KG1 (cell line): Measurements from ENCODE around the gene PCDHB12.
"Not testable (repeated sequence)": the region's sequence is repeated elsewhere in the genome, so short reads cannot be mapped to it uniquely, and the experiment has no call there.

Experiments used
- DNase-seq: peaks from one replicate; lab custom pipeline; 2025; lab: John Stamatoyannopoulos, UW

Gene PCDHB12

DNA sequence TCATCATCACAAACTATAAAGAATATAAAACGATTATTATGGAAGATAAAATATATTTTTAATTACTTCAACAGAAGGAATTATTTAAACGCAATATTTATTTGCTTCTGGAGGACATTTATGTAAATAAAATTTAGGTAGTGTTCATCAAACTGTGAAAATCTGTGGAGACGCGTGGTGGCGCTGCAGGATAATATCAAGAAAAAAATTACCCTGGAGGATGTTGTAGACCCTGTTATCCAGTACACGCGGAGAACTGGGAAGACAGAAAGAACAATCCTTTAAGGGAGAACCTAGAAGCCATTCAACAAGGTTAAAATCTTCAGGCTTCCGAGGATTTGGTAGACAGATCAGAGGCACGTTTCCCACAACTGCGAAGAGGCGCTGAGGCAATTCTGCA is at the start of gene PCDHB12:
Gene PCDHB12 (plus strand): TSS at position 242 of the 400 bp plus-strand sequence. CDS start 189 bp downstream, outside the sequence.
- no peak for DNase-seq

DNA sequence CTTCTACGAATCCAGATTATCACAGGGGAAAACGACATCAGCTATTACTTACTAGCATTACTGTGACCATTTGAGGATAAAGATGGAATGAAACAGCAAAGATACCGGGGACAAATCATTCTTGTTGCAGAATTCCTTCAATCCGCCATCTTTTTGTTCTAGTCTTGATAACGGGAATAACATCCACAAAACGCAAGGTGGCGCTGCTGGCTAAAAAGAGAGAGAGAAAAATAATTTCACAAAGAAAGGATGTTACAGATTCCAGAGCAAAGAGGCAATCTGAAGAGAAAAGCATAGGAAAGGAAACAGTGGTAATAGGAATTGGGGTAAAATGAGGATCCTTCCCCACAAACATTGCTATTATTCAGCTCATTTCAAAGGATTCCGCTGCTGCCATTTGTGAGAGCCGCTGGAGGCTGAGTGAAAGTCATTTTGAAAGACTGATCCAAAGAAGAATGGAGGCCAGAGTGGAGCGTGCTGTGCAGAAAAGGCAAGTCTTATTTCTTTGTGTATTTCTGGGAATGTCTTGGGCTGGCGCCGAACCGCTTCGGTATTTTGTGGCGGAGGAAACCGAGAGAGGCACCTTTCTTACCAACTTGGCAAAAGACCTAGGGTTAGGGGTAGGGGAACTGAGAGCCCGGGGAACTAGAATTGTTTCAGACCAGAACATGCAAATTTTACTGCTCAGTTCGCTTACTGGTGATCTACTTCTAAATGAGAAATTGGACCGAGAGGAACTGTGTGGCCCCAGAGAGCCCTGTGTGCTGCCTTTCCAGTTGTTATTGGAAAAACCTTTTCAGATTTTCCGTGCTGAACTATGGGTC is 35.9 kb upstream of the PCDHB12 start, which contains the start of gene PCDHB7:
Gene PCDHB7 (plus strand): TSS at position 264 of the 824 bp plus-strand sequence. CDS start 192 bp downstream, at position 456.
- no peak for DNase-seq

DNA sequence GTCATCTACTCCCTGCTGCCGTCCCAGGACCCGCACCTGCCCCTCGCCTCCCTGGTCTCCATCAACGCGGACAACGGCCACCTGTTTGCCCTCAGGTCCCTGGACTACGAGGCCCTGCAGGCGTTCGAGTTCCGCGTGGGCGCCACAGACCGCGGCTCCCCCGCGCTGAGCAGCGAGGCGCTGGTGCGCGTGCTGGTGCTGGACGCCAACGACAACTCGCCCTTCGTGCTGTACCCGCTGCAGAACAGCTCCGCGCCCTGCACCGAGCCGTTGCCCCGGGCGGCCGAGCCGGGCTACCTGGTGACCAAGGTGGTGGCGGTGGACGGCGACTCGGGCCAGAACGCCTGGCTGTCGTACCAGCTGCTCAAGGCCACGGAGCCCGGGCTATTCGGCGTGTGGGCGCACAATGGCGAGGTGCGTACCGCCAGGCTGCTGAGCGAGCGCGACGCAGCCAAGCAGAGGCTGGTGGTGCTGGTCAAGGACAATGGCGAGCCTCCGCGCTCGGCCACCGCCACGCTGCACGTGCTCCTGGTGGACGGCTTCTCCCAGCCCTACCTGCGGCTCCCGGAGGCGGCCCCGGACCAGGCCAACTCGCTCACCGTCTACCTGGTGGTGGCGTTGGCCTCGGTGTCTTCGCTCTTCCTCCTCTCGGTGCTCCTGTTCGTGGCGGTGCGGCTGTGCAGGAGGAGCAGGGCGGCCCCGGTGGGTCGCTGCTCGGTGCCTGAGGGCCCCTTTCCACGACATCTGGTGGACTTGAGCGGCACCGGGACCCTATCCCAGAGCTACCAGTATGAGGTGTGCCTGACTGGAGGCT is 34.0 kb upstream of the PCDHB12 start:
- DNase-seq, result not testable (repeated sequence)

DNA sequence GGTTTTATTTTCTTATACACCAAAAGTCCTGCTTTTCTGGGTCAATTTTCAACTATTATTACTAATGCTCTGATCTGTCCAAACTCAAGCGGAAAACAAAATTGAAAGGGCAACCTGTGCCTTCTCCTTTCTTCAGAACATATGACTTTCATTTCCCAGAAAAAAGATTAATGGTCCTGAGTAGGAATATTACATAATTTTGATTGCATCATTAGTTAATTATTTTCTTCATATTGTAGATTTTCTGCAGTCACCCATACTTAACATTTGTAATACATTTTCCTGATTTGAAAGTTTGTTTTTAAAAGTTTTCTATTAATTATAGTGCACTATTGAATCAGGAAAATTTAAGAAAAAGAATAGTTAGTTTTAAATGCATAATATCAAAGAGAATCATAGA is 32.6 kb upstream of the PCDHB12 start:
- no peak for DNase-seq

DNA sequence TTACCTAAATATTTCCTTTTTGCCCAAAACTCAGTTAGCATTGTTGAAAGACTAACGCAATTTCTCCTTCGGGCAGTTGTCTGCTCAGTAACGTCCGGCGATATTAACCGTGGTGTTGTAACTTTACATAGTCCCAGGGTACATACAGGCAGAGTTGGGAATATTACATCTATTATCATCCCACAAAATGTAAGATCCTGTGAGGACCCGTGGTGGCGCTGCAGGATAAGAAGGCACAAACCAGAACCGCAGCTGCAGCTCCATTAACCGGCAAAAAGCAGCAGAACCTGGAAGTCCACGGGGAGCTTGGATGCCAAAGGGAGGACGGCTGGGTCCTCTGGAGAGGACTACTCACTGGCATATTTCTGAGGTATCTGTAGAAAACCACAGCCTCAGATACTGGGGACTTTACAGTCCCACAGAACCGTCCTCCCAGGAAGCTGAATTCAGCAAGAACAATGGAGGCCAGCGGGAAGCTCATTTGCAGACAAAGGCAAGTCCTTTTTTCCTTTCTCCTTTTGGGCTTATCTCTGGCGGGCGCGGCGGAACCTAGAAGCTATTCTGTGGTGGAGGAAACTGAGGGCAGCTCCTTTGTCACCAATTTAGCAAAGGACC is 30.8 kb upstream of the PCDHB12 start, which contains the start of gene PCDHB8:
Gene PCDHB8 (plus strand): TSS at position 214 of the 615 bp plus-strand sequence. CDS start 245 bp downstream, at position 459.
- DNase-seq, result not testable (repeated sequence)

DNA sequence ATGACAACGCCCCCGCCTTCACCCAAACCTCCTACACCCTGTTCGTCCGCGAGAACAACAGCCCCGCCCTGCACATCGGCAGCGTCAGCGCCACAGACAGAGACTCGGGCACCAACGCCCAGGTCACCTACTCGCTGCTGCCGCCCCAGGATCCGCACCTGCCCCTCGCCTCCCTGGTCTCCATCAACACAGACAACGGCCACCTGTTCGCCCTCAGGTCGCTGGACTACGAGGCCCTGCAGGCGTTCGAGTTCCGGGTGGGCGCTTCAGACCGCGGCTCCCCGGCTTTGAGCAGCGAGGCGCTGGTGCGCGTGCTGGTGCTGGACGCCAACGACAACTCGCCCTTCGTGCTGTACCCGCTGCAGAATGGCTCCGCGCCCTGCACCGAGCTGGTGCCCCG is 29.1 kb upstream of the PCDHB12 start:
- not testable (repeated sequence) for DNase-seq

DNA sequence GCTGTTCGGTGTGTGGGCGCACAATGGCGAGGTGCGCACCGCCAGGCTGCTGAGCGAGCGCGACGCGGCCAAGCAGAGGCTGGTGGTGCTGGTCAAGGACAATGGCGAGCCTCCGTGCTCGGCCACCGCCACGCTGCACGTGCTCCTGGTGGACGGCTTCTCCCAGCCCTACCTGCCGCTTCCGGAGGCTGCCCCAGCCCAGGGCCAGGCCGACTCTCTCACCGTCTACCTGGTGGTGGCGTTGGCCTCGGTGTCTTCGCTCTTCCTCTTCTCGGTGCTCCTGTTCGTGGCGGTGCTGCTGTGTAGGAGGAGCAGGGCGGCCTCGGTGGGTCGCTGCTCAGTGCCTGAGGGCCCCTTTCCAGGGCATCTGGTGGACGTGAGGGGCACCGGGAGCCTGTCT is 28.6 kb upstream of the PCDHB12 start:
- not testable (repeated sequence) for DNase-seq

DNA sequence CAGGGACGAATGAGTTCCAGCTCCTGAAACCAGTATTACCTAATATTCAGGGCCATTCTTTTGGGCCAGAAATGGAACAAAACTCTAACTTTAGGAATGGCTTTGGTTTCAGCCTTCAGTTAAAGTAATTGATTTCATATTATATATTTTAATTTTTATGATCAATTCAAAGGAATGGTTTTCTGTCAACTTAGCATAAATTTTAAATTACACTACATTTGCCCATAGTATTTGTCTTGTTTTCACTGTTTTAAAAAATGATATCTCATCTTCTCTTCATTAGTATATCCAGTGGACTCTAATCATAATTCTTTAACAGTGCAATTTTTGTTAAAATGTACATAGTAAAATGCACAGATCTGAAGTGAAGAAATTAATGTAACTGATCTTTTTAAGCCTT is 28.2 kb upstream of the PCDHB12 start:
- no peak for DNase-seq

DNA sequence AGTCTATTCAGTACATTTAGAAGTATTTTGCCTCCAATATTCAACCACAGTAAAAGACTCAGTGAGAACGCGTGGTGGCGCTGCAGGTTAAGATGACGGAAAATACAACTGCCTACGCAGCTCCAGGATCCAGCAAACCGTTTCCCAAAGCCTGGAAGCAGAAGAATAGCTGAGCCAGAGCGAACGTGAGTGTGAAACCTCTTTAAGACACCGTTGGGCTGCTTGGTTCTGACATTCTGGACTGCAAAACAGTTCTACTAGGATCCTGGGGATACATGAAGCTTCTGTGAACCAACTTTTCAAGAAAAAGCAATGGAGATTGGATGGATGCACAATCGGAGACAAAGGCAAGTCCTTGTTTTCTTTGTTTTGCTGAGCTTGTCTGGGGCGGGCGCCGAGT is 26.3 kb upstream of the PCDHB12 start, which contains the start of gene PCDHB16:
Gene PCDHB16 (plus strand): TSS at position 140 of the 400 bp plus-strand sequence. CDS start 173 bp downstream, at position 313.
- no peak for DNase-seq

DNA sequence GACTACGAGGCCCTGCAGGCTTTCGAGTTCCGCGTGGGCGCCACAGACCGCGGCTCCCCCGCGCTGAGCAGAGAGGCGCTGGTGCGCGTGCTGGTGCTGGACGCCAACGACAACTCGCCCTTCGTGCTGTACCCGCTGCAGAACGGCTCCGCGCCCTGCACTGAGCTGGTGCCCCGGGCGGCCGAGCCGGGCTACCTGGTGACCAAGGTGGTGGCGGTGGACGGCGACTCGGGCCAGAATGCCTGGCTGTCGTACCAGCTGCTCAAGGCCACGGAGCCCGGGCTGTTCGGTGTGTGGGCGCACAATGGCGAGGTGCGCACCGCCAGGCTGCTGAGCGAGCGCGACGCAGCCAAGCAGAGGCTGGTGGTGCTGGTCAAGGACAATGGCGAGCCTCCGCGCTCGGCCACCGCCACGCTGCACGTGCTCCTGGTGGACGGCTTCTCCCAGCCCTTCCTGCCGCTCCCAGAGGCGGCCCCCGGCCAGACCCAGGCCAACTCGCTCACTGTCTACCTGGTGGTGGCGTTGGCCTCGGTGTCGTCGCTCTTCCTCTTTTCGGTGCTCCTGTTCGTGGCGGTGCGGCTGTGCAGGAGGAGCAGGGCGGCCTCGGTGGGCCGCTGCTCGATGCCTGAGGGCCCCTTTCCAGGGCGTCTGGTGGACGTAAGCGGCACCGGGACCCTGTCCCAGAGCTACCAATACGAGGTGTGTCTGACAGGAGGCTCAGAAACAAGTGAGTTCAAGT is 24.2 kb upstream of the PCDHB12 start:
- DNase-seq, result not testable (repeated sequence)

DNA sequence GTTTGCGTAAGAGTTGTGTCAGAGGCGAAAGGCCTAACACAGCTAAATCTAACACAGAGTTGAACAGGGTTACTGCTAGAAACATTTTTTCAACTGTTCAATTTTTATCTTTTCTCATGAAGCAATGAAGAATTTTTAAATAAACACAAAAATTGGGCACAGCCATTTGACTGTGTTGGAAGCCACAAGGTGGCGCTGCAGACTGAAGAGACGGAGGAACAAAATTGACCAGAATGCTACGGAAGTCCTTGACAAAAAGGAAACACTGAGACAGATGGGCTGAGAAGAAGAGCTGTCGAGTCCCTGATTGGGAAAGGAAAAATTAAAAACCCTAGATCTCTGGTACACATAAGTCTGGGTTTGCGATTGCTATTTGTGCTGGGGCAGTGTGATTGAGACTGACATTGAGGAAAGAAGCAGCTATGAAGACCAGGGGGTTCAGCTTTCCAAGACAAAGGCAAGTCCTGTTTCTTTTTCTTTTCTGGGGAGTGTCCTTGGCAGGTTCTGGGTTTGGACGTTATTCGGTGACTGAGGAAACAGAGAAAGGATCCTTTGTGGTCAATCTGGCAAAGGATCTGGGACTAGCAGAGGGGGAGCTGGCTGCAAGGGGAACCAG is 21.5 kb upstream of the PCDHB12 start, which contains the start of gene PCDHB9:
Gene PCDHB9 (plus strand): TSS at position 265 of the 616 bp plus-strand sequence. CDS start 158 bp downstream, at position 423.
- no peak for DNase-seq

DNA sequence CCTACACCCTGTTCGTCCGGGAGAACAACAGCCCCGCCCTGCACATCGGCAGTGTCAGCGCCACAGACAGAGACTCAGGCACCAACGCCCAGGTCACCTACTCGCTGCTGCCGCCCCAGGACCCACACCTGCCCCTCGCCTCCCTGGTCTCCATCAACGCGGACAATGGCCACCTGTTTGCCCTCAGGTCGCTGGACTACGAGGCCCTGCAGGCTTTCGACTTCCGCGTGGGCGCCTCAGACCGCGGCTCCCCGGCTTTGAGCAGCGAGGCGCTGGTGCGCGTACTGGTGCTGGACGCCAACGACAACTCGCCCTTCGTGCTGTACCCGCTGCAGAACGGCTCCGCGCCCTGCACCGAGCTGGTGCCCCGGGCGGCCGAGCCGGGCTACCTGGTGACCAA is 19.8 kb upstream of the PCDHB12 start:
- DNase-seq, result not testable (repeated sequence)

DNA sequence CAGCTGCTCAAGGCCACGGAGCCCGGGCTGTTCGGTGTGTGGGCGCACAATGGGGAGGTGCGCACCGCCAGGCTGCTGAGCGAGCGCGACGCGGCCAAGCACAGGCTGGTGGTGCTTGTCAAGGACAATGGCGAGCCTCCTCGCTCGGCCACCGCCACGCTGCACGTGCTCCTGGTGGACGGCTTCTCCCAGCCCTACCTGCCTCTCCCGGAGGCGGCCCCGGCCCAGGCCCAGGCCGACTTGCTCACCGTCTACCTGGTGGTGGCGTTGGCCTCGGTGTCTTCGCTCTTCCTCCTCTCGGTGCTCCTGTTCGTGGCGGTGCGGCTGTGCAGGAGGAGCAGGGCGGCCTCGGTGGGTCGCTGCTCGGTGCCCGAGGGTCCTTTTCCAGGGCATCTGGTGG is 19.4 kb upstream of the PCDHB12 start:
- DNase-seq, result not testable (repeated sequence)

DNA sequence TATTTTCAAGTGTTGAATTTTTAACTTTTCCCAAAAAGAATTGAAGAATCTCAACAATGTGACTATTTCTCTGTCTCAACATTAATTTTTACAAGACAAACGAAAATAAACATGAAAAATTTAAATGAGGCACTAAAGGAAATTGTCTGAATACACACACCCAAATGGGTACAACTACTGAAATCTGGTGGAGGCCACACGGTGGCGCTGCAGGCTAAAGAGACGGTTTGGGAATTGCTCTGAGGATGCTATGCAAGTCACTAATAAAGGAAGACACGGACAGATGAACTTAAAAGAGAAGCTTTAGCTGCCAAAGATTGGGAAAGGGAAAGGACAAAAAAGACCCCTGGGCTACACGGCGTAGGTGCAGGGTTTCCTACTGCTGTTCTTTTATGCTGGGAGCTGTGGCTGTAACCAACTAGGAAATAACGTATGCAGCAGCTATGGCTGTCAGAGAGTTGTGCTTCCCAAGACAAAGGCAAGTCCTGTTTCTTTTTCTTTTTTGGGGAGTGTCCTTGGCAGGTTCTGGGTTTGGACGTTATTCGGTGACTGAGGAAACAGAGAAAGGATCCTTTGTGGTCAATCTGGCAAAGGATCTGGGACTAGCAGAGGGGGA is 16.3 kb upstream of the PCDHB12 start, which contains the start of gene PCDHB10:
Gene PCDHB10 (plus strand): TSS at position 244 of the 616 bp plus-strand sequence. CDS start 200 bp downstream, at position 444.
- DNase-seq, result no peak

DNA sequence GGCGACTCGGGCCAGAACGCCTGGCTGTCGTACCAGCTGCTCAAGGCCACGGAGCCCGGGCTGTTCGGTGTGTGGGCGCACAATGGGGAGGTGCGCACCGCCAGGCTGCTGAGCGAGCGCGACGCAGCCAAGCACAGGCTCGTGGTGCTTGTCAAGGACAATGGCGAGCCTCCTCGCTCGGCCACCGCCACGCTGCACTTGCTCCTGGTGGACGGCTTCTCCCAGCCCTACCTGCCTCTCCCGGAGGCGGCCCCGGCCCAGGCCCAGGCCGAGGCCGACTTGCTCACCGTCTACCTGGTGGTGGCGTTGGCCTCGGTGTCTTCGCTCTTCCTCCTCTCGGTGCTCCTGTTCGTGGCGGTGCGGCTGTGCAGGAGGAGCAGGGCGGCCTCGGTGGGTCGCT is 14.2 kb upstream of the PCDHB12 start:
- not testable (repeated sequence) for DNase-seq

DNA sequence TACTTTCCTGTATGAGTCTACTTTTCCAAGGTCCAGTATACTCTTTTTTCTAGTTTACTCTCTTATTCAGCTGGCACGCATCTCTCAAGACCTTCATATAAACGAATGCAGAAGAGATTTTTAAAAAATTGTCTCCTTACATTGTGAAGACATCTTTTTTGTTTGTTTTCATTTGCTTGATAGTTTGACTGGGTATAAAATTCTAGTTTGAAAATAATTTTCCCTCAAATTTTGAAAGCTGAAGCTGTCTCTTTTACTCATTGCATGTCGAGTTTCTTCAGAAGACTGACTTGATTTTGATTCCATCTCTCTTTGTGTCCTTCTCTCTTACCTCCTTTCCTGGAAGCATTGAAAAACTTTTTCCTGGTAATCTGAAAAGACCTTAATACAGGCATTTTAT is 12.2 kb upstream of the PCDHB12 start:
- no peak for DNase-seq

DNA sequence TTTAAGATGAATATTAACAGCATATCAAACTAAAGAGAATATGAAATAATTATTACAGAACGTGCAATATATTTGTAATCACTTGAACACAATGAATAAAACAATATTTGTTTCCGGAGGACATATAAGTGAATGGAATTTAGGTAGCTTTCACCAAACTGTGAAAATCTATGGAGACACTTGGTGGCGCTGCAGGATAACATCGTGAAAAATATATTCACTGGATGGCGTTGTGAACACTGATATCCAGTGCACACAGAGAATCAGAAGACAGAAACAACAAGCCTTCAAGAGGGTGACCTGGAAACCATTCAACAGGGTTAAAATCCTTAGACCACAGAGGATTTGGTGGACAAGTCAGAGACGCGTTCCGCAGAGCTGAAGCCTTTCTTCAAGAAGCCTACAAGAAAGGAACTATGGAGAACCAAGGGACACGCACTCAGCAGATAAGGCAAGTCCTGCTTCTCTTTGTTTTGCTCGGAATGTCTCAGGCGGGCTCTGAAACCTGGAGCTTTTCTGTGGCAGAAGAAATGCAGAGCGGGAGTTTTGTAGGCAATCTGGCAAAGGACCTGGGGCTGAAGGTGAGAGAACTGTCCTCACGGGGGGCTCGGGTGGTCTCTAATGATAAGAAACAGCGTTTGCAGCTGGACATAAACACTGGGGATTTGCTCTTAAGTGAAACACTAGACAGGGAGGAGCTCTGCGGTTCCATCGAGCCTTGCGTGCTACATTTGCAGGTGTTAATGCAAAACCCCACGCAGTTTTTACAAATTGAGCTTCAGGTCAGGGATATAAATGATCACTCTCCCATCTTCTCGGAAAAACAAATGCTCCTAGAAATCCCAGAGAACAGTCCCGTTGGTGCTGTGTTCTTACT is 8.9 kb upstream of the PCDHB12 start, which contains the start of gene PCDHB11:
Gene PCDHB11 (plus strand): TSS at position 269 of the 877 bp plus-strand sequence. CDS start 148 bp downstream, at position 417.
- no peak for DNase-seq

DNA sequence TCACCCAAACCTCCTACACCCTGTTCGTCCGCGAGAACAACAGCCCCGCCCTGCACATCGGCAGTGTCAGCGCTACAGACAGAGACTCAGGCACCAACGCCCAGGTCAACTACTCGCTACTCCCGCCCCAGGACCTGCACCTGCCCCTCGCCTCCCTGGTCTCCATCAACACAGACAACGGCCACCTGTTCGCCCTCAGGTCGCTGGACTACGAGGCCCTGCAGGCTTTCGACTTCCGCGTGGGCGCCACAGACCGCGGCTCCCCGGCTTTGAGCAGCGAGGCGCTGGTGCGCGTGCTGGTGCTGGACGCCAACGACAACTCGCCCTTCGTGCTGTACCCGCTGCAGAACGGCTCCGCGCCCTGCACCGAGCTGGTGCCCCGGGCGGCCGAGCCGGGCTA is 7.4 kb upstream of the PCDHB12 start:
- not testable (repeated sequence) for DNase-seq

DNA sequence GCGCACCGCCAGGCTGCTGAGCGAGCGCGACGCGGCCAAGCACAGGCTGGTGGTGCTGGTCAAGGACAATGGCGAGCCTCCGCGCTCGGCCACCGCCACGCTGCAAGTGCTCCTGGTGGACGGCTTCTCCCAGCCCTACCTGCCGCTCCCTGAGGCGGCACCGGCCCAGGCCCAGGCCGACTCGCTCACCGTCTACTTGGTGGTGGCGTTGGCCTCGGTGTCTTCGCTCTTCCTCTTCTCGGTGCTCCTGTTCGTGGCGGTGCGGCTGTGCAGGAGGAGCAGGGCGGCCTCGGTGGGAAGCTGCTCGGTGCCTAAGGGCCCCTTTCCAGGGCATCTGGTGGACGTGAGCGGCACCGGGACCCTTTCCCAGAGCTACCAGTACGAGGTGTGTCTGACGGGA is 6.9 kb upstream of the PCDHB12 start:
- not testable (repeated sequence) for DNase-seq
